Muscle of arm (tissue), 12 donors: ENCODE results near the gene ARPC4. TPM values are rescaled to one million over a fixed set of nuclear protein-coding genes. Genes with fewer than 3 reads are reported as not detected.
"Not testable (repeated sequence)": the region's sequence is repeated elsewhere in the genome, so short reads cannot be mapped to it uniquely, and the experiment has no call there.

Experiments
- DNase-seq: peaks from one replicate; pipeline ENCODE4 v3.0.0-alpha.2; 2013
- polyA plus RNA-seq, 12 donors: library from polyadenylated mRNA; unstranded; fragments of 120-200 nt; gene quantifications; one replicate each; pipeline ENCODE4 v1.2.1, GENCODE V29; 2013; ENCODE audit not compliant: insufficient read length in 12 of 12

ARPC4 gene
- polyA plus RNA-seq, 12 donors, result 64.5 to 2,172 (median 77.5) TPM

DNA sequence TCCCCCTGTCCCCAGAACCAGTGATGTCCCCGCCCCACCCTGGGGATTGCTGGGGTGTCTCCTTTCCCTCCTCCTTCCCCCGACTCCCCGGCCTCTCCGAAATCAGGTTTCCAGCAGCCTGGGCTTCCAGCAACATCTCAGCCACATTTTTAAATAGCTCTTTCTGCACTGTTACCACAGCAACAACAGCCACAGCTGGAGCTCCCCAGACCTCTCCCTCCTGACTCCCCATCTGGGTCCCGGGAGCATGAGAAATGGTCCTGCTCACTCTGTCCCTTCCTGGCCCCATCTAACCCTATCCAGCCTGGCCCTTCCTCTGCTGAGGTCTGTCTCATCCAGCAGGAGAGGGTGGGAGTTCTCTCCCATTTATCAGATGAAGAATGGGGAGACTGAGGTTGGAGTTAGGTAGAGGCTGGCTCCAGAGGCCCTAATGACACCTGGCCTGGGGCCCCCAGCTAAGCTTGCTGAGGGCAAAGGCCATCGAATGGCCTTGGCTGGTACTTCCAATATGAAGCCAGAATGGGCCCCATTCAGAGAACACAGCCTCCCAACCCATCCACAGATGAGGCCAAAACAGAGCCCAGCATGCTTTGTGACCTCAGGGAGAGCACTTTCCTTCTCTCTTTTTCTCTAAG, 24.6 kb upstream of the ARPC4 start:
- DNase-seq, result no peak

DNA sequence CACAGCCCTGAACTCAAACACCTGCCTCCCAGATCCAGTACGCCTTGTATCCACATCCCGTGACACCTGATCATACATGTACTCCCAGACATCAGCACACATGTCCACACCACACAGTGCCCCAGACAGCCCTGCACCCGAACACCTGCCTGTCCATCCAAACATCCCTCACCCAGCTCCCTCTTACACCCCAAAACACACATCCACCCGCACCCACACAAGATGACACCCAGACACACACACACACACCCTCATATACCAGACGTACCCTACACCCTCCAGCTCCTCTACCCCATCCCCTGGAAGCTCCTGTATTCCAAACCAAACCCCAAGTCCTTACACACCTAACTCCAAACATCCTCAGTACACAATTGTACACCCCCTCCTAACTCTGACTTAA, 23.9 kb upstream of the ARPC4 start:
- no peak for DNase-seq

DNA sequence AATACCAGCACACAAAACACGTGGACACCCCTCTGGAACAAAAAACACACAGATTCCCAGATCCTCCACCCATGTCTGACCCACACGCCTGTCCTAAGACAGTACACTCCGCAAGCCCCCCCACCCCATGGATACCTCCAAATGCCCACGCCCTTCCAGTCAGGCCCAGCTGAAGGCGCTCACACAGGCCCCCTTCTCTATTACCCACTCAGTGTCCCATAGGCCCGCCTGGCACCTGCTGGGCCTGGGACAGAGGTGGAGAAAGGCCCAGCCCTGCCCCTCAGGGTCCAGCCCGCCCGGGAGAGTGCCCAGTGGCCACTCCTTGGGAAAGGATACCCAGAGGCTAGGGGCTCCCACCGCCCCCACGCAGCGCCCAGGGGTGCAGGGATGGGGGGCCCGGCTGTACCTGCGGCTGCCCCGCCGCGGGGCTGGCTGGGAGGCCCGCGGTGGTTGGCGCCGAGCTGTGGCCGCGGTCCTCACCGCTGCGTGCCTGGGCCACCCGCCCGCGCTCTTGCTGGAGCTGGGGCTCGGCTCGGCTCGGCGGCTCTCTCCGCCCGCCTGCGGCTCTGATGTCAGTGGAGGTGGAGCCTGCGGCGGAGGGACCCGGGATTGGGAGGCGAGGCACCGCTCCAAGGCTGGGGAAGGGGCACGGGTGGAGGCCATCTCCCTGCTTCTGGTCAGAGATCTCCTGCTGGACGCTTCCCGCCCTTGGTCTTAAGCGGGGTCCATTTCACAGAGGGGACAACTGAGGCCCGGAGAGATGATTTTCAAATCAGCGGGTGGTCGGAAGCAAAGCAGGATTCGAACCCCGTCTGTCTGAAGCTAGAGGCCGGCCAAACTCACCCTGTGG, 23.2 kb upstream of the ARPC4 start, which contains the start of gene CAMK1:
TSS of gene CAMK1 (minus strand) at position 522 of the 850 bp plus-strand sequence. CDS start 2,198 bp downstream, outside the sequence.
- DNase-seq, result peak; percentile 80

GRCh38 chr3:9770276-9770812, 22.5 kb upstream of the ARPC4 start:
- DNase-seq, result peak; percentile 79

- not testable (repeated sequence) for DNase-seq
Measured at GRCh38 chr3:9771007-9771406, 21.9 kb upstream of the ARPC4 start.

GRCh38 chr3:9776896-9777693, 15.8 kb upstream of the ARPC4 start:
- no peak for DNase-seq

DNA sequence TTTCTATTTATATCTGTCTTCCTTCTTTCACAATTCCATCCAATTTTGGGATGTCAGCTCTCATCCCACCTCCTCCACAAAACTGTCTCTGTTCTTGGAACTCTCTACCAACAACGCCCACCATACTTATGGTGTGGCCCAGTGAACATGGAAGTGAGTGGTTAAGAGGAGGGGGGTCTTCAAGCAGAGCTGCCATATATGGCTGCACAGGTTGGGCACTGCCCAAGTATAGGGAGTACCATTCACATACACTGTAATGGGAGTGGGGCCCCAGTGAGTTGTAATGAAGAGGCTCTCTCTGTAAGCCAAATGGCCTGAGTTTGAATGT, 15.2 kb upstream of the ARPC4 start:
- no peak for DNase-seq

DNA sequence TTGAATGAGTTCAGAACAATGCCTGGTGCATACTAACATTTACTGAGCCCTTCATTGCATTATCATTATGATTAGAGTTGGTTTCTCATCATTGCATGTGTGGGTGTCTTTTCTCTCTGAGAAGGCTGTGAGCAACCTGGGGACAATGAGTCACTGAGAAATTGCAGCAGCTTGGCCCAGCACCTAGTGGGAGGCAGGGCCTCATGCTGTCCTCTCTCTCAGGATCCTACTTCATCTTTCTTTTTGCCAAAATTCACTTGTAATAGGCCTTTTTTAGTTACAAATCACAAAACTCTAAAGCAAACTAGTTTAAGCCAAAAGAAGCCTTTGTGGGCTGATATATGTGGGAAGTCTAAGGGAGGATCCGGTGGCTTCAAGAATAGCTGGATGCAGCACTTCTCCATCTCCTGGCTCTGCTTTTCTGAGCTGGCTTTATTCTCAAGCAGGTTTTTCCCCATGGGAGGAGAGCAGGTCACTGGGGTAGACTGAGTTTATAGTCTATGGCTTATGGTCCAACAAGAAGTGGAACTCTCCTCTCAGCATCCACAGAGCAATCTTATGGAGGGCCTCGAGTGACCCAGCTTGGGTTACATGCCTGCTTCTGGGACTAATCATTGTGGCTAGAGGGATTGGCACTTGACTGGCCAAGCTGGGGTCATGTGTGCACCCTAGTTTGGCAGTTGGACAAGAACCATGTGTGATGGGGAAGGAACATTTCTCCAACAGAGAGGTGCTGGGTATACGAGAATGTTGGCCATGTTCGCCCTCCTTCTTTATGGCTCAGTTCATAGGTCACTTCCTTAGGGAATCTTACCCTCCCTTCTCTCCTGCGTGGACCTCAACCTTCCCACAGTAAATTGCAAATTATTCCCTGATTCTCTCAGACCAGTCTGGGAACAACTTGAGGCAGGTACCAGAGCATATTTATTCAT, 14.5 kb upstream of the ARPC4 start:
- DNase-seq, result no peak

GRCh38 chr3:9779075-9779593, 13.7 kb upstream of the ARPC4 start:
- no peak for DNase-seq

DNA sequence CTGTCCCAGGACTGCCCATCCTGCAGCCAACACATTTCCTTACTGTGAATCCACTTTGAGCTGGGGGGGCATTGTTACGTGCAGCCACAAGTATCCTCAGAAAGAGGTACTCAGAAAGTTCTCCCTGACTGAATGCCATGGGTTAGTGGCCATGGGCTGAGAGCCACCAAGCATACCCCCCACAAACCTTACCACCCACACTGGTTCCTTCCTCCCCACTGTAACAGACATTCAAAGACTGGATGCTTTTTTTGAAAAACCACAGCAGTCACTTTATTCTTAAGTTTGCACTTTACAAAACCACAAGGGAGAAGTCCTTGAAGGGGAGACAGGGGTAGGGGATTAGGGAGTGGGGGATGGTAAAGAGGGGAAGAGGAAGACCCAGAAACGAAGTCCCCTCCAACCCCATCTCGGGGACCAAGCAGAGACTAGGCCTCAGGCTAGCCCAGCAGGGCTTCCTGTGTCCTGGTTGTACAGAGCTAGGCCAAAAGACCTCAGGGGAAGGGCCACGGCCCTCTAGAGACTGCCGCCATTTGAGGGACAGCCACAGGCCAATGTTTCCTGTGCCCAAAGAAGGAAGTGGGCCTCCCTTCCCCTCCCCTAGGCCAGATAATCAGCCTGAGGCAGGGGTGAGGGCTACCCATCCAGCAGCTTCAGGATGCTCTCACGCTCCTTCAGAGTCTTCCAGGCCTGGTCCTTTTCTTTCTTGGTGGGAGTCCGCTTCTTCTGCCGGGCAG, 13.0 kb upstream of the ARPC4 start:
- no peak for DNase-seq

DNA sequence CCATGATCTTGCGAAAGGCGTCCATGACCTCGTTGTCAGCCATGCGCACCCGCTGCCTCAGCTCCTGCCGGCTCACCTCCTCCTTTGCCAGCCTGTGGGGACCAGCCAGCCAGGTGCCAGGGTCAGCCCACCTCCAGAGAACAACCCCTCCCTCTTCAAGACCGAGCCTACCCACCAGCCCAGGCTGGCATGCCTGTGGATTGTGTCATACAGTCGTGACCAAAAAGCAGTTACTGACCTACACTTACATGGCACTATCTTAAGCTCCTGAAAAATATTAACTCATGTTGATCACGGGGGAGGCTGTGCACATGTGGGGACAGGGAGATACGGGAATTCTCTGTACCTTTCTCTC, 12.4 kb upstream of the ARPC4 start:
- no peak for DNase-seq

DNA sequence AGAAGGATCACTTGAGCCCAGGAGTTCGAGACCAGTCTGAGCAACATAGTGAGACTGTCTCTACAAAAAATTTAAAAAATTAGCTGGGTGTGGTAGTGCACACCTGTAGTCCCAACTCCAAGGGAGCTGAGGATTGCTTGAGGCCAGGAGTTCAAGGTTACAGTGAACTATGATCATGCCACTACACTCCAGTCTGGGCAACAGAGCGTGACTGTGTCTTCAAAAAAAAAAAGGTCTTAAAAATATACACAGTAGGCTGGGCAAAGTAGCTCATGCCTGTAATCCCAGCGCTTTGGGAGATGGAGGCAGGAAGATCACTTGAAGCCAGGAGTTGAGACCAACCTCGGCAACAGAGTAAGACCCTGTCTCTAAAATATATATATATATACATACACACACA, 12.0 kb upstream of the ARPC4 start:
- no peak for DNase-seq

GRCh38 chr3:9781551-9781950, 11.3 kb upstream of the ARPC4 start:
- no peak for DNase-seq

DNA sequence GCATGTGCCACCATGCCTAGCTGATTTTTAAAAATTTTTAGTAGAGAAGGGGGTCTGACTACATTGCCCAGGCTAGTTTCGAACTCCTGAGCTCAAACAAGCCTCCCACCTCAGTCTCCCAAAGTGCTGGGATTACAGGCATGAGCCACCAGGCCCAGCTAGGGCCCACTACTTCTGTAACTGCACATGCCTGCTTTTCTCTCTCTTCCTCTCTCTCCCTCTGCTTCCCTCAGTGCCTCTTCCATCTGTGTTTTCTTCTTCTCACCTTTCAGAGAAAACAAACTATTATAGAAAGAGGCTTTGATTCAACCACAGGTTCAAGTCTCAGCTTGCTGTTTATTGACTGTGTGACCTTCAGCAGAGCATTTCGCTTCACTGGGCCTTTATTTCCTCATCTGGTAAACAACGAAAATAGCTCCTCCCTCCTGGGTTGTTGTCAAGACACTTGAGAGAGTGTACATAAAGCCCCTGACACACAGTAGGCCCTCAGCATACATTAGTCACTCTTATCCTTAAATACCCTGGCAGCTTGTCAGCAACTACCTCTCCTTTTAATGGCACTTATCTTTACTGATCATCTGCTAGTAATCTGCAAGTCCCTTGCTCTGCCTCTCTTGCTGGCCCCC, 10.8 kb upstream of the ARPC4 start:
- no peak for DNase-seq

DNA sequence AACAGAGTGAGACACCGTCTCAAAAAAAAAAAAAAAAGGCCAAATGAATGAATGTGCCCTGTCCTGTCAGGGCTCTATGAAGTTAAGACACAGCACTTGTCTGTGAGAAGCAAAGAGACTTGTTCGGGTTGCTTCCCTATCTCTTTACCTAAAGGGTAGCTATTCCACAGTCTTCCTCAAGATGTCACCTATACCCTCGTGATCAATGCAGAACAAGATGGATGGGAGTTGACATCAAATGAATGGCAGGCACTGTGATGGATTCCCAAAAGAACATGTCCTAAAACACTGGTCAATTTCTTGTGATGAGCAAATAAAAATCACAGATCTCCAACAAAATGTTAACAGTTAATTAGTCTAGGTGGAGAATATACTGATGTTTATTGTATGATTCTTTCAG, 10.1 kb upstream of the ARPC4 start:
- no peak for DNase-seq

GRCh38 chr3:9783954-9784353, 8.9 kb upstream of the ARPC4 start:
- DNase-seq, result no peak

DNA sequence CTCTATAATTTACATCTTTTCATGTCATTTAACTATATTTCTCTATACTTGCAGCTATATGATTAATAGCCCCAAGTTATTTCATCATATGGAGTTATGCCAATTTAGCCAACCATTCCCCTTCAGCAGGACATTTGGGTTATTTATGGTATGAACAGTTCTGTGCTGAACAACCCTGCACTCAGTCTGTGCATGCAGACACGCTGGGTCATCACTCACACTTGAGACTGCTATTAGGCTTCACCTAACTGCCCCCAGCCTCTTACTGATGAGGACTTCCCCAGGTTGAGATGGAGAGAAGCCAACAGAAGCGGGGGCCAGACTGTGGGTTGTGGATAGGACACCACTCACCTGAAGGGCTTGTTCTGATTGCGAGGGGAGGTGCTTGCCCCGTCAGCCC, 7.9 kb upstream of the ARPC4 start:
- no peak for DNase-seq

- DNase-seq, result no peak
Measured at GRCh38 chr3:9785602-9786001, 7.3 kb upstream of the ARPC4 start.

GRCh38 chr3:9786209-9786739, 6.6 kb upstream of the ARPC4 start:
- no peak for DNase-seq
